ENCODE data around the gene TMA16.

Gene TMA16

DNA sequence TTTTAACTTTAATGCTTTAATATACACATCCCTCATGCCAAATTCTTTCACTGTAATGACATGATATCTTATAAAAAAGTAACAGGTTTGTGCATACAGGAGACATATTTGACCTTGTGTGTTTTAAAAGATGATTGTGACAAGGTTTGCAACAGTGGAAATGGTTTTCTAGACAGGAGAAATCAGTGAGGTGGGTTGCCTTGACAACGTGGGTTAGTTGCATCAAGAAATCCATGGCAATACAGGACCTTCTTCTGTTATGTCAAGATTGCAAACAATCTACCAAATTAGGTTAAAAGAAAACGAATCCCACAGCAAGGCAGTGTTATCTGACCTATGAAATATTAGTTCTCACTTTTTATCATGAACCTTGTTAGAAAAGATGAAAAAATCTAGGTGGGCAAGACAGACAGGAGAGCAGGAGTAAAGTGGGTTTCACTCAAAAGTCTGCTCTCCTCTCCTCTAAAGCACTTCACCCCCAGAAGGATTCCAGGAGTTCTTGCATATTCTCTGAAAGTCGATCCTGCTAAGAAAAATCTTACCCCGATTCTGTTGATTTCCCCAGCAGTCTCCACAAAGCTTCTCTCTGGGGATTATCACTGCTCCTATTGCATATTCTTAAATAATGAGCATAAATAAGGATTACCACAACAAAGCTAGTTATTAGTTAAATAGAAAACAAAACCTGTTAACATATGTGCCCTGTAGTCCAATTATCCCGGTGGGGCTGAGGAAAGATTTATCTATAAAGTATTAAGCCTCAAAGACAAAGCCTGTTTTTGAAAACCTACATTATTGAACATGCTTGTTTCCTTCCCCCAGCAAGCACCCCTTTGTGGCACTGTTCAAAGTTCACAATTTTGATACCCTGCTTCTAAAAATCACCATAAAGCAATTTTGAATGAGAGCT is 71.0 kb downstream of the TMA16 start:
- no peak for DNase-seq

DNA sequence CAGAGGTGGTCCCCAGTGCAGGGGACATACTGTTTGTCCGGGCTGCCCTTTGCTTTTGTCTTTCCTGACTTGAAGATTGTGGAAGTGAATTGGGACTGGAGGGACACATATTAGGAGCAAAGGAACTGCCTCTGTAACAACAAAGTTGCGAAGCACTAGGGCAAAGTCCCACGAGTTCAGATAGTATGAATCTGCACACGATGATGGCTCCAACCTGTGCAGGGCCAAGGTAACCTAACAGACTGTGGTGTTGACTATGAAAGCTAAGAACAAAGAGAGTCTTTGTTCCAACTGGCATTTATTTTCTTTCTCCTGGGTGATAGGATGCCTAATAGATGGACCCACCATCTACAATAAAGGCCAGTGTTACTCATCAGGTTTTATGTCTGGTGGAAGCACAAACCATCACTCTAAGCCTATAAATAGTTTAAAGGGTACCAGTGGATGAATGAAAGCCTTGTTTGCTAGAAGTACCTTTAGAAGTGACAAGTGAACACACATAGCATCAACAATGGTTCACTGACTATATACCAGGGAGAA is 71.8 kb downstream of the TMA16 start:
- DNase-seq, result no peak

DNA sequence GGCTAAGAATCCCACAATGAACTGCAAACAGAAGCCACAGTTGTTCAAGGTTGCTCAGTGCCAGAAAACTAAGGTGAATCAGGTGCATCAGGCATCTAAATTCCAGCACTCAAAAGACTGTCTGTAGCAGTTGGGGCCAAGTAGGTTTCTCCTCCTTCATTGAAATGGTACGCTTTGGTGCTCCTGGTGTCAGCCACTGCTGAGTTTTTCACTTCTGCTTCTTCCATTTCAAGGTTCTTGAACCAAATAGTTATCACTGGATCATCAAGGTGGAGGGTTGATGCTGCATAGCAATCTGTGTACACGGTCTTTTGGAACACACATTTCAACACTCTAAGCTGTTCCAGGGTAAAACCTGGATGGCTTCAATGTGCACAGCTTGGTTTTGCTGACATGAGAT is 74.4 kb downstream of the TMA16 start:
- DNase-seq, result no peak
